GM19397 (cell line): Measurements from ENCODE around the gene CHRNB2.
"Not testable (repeated sequence)": the region's sequence is repeated elsewhere in the genome, so short reads cannot be mapped to it uniquely, and the experiment has no call there.

ENCODE experiments used
- ATAC-seq: cut with Tn5 transposase; IDR thresholded peaks from one replicate; pipeline ENCODE4 v1.9.1; 2021; ENCODE audit warnings: mild to moderate bottlenecking, moderate library complexity; ENCODE audit not compliant: unreplicated experiment

Gene CHRNB2, protein sequence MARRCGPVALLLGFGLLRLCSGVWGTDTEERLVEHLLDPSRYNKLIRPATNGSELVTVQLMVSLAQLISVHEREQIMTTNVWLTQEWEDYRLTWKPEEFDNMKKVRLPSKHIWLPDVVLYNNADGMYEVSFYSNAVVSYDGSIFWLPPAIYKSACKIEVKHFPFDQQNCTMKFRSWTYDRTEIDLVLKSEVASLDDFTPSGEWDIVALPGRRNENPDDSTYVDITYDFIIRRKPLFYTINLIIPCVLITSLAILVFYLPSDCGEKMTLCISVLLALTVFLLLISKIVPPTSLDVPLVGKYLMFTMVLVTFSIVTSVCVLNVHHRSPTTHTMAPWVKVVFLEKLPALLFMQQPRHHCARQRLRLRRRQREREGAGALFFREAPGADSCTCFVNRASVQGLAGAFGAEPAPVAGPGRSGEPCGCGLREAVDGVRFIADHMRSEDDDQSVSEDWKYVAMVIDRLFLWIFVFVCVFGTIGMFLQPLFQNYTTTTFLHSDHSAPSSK

DNA sequence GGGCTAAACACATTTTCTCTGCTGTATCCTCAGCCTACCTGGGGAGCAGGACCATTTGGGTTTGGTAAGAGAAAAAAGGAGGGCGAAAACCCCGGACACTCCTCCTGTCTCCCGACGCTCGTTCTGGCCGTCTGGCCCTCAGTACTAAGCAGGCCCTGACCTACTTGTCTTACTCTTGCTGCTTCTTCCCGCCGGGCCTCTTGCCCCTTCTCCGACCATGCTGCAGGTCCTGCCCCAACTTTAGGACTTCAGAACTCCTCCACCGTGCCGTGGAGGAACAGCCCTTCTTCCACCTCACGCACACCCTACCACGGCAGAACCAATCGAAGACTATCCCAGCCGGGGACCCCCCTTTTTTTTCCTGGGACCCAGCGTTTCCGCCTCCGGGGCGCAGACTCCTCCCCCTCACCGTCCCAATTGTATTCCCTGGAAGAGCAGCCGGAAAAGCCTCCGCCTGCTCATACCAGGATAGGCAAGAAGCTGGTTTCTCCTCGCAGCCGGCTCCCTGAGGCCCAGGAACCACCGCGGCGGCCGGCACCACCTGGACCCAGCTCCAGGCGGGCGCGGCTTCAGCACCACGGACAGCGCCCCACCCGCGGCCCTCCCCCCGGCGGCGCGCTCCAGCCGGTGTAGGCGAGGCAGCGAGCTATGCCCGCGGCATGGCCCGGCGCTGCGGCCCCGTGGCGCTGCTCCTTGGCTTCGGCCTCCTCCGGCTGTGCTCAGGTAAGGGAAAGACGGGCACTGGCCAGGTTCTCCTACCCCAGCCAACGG lies at the start of gene CHRNB2:
TSS of gene CHRNB2 (plus strand) at position 393 of the 771 bp plus-strand sequence. CDS start at position 660, 267 bp downstream.
- no peak for ATAC-seq

DNA sequence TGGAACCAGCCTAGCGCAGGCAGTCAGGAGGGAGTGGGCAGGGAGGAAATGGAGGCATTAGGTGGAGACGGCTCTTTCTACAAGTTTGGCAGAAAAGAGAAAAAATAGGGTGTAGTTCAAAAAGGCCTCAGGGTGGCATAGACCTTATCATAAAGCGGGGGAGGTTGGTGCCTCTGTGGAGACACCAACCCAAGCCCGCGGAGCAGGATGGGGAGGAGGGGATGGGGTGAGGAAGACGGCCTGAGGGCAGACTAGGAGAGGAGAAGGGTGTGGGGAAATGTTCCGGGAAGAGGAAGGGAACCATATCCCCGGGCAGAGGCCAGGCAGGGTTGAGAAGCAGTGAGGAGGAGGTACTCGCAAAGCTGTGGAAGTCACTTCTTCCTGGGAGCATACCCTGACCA lies 48.0 kb upstream of the CHRNB2 start:
- ATAC-seq = no peak

DNA sequence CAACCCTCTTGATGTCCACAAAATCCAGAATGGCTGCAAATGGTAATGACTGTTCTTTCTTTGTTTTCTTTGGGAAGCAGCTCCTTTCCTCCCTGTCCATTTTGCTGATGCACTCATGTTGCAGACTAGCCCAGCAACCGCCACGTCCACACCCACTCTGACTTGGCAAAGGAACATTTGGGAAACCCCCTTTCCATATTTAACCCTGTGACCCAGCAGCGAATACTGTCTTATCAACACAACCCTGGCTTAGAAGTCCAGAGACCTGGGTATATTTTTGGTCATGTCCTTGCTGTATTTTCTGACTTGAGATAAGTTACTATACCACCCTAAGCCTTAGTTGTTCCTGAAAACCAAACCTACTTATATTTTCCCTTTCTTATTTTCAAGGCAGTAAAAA lies 47.2 kb upstream of the CHRNB2 start:
- no peak for ATAC-seq

DNA sequence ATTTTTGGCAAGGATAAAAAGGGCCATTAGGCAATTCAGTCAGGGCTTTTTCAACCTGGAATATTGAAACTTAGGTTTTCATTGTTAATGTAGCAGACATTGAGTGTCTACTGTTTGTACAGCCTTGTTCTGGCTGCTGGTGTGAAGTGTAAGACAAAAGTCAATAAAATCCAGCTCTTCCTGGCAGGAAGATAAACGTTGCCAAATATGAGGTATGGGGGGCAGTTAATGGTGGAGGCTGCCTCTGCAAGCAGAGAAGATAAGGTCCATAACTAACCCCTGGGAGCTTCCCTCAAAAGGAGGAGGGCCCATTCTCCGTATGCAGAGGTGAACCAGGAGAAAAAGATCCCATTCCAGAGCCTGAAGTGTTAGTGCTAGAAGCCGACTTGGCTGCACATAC lies 45.9 kb upstream of the CHRNB2 start:
- no peak for ATAC-seq

DNA sequence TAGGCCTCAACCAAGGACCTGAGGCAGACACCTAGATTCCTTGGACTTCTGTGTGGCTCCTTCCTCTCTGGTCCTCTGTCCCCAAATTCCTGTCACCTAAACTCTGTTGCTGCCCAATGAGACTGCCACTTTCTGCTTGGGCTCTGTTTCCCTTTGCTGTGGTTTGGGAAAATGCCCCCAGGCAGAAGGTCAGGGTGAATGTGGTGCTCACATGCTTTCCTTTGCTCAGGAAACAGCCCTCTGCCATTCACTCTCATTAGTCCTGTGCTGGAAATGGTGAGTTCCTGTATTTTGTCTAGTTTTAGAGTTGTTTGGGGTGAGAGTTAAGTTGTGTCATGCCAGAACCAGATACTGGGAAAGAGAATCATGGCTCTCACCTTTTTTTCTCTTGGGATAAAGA lies 42.7 kb upstream of the CHRNB2 start:
- ATAC-seq = no peak

DNA sequence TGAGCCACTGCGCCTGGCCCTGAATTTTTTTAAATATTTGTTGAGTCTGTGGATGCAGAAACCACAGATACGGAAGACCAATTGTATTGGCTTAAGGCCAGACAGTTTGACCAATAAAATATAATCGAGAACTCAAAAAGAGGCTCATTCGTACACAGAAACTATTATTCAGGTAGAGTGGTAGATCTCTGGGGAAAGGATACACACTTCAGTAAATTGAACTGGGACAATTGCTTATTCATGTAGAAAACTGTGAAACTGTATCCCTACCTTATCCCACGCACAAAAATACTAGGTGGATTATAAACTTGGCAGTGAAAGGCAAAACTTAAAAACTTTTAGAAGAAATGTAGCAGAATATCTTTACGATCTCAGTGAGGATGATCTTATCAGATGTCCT lies 40.4 kb upstream of the CHRNB2 start:
- ATAC-seq = no peak

DNA sequence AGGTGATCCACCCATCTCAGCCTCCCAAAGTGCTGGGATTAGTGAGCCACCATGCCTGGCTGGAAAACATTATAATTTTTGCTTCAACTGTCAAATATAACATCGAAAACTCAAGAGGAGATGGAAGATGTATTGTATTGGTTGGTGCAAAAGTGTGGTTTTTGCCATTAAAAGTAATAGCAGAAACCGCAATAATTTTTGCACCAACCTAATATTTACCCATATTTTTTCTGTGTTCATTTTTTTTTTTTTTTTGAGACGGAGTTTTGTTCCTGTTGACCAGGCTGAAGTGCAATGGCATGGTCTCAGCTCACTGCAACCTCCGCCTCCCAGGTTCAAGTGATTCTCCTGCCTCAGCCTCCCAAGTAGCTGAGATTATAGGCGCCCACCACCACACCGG lies 38.3 kb upstream of the CHRNB2 start:
- ATAC-seq = no peak

DNA sequence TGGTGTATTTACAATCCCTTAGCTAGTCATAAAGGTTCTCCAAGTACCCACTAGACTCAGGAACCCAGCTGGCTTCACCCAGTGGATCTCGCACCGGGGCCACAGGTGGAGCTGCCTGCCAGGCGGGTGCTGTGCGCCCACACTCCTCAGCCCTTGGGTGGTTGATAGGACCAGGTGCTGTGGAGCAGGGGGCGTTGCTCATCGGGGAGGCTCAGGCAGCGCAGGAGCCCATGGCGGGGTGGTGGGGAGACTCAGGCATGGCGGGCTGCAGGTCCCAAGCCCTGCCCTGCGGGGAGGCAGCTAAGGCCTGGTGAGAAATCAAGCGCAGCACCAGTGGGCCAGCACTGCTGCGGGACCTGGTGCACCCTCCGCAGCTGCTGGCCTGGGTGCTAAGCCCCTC lies 35.6 kb upstream of the CHRNB2 start:
- ATAC-seq = not testable (repeated sequence)

DNA sequence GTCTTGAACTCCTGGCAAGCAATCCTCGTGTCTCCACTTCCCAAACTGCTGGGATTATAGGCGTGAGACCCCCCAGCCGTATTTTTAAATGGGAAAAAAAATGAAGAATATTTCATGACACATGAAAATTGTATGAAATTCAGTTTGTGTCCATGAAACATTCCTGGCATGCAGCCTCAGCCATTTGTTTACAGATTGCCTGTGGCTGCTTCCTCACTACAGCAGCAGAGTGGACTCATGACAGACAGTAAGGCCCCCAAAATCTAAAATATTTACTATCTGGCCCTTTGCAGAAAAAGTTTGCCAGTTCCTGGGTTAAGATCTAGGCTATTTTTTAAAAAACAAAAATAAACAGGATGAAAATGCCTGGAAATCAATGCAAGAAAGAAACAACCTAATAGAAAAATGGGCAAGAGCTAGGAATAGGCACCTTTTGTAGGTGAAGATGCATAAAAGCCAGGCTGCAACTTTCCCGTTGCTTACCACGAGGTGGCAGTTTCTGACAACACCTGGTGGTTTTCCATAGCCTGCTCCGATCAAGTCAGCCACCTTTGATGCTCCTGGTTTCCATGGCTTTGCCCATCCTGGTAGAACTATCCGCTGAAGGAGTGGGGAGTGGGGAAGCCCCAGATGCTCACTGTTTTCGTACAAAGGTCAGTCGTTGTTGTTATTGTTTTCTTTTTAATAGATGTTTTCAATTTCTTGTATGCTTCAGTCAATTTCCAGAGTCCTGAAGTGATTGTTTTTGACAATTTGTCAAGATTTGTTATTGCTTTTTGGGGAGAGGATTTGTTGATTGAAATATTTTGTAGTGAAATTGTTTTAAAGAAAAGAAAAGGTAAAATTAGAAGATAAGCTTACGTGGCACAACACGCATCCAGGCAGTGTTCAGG lies 33.4 kb upstream of the CHRNB2 start:
- no peak for ATAC-seq

DNA sequence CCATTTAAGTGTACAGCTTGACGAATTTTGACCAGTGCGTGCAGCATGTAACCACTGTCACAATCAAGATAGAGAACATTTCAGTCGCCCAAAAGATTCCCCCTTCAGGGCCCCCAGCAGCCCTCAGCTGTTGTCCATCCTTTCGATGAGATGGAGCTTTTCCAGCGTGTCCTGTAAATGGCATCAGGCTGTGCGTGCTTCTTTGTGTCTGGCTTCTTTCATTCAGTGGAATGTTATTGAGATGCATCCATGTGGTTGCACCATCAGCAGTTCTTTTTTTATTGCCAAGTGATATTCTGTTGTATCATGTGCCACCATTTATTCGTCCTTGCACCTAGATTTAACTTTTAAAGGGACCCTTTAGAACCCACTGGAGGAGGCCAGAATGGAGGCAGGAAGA lies 31.0 kb upstream of the CHRNB2 start:
- no peak for ATAC-seq

DNA sequence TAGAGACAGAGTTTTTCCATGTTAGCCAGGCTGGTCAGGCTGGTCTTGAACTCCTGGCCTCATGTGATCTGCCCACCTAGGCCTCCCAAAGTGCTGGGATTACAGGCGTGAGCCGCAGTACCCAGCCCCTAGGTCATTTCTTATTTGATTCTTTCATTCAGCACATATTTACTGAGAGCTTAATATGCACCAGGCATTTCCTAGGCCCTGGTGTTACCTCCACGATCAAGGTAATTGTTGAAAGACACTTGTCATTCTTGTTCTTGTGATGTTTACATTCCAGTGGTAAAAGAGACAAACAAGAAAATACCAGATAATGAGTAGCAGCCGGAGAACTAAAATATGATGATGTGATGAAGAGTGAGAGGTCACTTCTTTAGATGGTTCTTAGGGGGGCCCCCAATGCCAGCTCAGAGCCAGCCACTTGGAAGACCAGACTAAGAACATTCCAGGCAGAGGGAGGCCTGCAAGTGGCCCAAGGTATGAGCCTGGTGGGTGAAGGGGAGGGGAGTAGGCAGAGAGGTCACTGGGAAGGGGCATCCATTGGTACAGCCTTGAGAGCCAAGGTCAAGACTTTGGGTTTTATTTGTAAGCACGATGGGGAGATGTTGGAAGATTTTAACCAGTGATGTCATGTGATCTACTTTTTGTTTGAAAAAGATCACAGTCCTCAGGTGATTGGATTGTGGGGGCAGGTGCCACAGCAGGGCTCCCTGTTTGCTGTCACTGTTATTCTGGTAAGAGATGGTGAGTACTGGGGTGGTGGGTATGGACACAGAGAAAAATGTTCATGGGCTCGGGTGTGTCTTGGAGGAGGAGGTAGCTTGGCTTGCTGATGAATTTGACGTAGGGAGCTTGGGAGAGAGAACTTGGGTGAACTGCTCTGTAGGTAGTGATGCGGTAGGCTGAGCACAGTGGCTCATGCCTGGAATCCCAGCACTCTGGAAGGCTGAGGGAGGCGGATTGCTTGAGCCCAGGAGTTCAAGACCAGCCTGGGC lies 27.8 kb upstream of the CHRNB2 start:
- ATAC-seq = no peak

DNA sequence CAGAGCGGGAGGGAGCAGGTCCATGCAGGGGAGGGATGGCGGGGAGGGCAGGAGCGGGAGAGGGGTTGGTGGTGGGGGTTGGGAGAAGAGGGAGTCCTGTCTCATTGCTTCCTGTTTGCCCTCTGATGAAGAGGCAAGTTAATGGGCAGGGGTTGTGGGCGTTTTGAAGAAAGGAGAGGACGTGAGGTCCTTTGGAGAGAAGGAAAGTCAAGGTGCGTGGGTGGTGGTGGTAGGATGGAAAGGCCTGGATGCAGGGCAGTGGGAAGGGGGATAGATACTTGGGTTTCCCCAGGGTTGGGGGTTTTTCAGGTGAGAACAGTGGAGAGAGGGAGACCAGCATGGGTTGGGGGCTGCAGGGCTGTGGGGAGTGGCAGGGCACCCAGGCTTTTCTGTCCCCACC lies 26.3 kb upstream of the CHRNB2 start:
- no peak for ATAC-seq

DNA sequence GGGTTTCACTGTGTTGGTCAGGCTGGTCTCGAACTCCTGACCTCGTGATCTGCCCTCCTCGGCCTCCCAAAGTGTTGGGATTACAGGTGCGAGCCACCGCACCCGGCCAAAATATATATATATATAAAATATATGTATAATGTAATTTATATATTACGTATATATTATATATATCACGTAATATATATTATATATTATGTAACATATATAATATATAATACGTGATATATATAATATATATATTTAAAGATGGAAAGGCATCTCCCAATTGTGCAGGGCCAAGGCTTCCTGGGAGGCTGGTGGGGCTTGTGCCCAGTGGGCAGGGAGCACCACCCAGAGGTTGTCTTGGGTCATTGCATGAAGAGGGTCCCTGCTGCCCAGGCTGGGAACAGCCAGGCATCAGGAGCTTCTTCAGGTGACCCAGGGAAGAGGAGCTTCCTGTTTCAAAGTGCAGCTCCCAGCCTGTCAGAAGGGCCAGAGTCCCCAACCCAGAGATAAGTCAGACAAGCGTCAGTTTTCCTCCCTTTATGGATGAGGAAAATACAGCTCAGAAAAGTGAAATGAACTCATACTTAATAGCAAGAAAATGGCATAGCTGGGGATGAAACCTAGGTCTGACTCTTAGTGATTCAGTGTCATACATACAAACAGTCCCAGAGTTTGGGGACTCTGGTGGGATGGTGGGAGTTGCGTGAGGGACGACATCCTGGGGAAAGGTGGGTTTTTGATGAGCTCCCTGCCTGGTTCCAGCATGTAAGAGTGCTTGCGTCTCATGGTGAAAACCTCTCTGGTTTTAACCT lies 21.1 kb upstream of the CHRNB2 start:
- no peak for ATAC-seq

DNA sequence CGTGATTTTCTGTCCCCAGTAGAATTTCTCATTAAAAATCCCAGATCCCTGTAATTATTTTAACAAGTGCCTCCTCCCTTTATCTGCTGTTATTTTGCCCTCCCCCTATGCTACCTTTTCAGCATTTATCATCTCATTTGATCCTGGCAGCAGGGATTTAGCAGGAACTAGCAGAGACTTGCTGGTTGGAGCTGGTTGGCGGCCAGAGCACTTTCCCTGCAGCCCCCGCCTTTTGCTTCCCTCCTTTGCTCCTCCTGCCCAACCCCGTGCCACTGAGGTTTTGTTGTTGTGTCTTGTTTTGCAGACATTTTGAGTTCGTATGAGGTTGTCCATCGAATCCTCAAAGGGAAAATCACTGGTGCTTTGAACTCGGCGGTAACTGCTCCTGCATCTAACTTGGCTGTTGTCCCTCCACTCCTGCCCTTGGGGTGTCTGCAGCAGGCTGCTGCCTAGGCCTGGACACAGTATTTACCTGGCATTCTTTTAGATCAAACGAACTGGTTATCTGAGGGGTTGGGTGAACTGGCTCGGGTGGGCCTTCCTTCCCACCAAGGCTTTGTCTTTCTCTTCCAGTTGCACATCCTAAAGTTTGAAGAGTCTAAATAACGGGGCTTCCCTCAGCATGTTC lies 20.4 kb upstream of the CHRNB2 start:
- no peak for ATAC-seq

DNA sequence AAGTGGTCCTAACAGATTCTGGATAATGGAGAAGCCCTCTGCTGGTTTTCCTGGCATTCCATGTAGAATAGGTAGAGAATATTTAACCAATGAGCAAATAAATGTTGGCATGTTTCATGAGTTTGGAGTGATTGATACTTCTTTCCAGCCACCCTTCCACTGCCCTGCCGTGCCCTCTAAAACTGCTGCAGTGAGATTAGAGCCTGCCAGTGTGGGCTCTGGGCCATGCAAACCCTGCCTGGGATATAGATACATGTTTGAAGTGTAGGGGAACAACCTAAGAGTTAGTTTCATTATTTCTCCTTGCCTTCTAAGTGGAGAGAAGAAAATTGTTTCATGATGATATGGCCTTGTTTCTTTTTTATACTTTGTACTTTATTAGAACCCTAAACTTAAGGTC lies 19.6 kb upstream of the CHRNB2 start:
- no peak for ATAC-seq

DNA sequence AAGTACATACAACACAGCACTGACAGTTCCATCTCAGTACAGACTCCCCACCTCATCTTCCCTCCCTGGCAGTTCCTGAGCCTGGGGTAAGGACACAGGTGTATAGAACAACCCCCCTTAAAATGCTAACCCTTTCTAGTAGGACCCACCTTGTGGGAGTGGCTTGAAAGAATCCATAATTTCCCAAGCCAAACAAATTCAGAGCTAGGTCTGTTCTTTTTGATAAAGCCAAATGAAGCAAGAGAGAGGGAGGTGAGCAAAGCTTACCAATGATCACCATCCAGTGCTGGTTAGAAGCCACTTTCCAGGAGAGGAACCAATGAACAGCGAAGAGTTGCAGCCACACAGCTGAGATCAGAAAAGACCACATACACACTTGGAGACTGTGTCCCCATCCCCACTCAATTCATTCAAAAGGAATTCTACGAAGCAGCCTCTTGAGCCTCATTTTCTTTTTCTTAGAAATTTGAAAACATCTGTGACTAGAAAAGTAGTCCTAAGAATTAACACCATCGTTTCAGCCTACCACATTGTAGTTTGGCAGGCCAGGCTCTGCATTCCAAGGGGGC lies 18.3 kb upstream of the CHRNB2 start:
- ATAC-seq = no peak

DNA sequence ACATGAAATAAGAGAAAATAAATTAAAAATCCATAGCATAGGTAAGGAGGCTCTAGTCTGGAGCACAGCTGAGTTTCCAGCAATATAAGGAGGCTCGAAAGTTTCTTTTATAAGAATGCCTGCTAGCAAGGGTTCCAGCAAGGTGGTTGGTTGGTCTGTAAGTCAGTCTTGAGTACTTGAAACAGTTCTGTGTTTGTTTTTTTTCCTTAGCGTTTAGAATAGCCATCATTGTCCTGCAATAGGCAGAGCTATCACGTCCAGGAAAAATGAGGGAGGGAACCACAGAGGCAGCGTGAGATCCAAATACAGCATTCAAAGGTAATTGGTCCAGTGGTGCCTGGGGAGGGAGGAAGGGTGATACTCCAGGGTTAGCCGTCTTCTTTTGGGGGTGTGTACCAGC lies 17.5 kb upstream of the CHRNB2 start:
- no peak for ATAC-seq

DNA sequence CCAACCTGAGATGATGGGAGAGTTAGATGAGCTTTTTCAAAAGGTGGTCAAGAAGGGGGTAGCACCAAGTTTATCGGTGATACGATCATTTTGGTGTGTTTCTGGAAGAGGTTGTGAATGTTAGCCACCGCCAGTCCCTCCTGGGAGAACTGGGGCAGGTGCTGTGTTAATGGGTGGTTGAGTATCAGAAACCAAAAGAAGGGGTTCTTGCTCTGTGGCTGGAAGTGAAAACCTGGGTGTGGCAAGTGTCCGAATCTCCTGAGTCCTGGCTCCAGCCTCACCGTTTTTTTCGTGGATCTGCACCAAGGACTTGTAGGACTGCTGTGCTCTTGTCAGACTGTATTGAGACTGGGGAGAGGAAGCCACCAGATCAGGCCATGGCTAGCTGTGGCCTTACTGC lies 16.9 kb upstream of the CHRNB2 start:
- no peak for ATAC-seq
